Measurements from ENCODE around the gene ADAMTS15. TPM values are rescaled to one million over a fixed set of nuclear protein-coding genes. Genes with fewer than 3 reads are reported as not detected.

Gene ADAMTS15
- total and polyA plus RNA-seq, 2 donors (not counting 3 experiments of a cell fraction or from before 2014, with no cell fraction given) = 0.08 TPM; not detected in 1

- H3K4me1 ChIP-seq (ENCODE audit: control insufficient read depth, extremely low read depth, insufficient read depth, low read length) = no peaks in the 10 kb centered on the region
- H3K9me3 ChIP-seq (replicated peaks; ENCODE audit: control insufficient read depth, insufficient read depth, low read length) = no peaks in the 10 kb centered on the region
- intact Hi-C loops (cut with micrococcal nuclease) (no loop called here), dilution Hi-C loops (cut with MboI; ENCODE audit: extremely low pct_ligation_motif_present, low sequenced_read_pairs) (no loop called here)
- no peaks in the 10 kb centered on the region for H3K36me3 ChIP-seq (ENCODE audit: control insufficient read depth in 2 of 2, extremely low read depth in 1 of 2, insufficient read depth in 2 of 2, low read length in 2 of 2)
- no peaks in the 10 kb centered on the region for H3K79me2 ChIP-seq (ENCODE audit: control insufficient read depth, insufficient read depth, low read length)
- H3K9me1 ChIP-seq (replicated peaks; ENCODE audit: control insufficient read depth, extremely low read depth, insufficient read depth, low read length) = no peaks in the 10 kb centered on the region
- DNase-seq (ENCODE audit: low read depth, low spot score) (no peak), FAIRE-seq (no peak)
- no peaks in the 10 kb centered on the region for H4K20me1 ChIP-seq (replicated peaks; ENCODE audit: control insufficient read depth, extremely low read depth, insufficient read depth, low read length)
- no peak overlapping the region for H3K27ac ChIP-seq (ENCODE audit: insufficient read depth, low read depth, low read length)
- POLR2A ChIA-PET = no interaction called here
- CTCF ChIA-PET = interaction anchor here (0.6 kb wide), 1 partner anchor 349 kb away, joined by 3 read pairs; no protein-coding TSS in a partner anchor
- no peak overlapping the region for H2AFZ ChIP-seq (ENCODE audit: low read depth, low read length)
- H3K4me3 ChIP-seq (replicated peaks in 1 of 3; ENCODE audit: insufficient read depth in 1 of 3, low read depth in 1 of 3, low read length in 3 of 3) = no peak overlapping the region
- TF ChIP-seq MYC (IDR thresholded peaks at IDR 0.05; ENCODE audit: low read depth, low read length) (no peak), POLR2A (IDR thresholded peaks at IDR 0.05; ENCODE audit: low read depth, low read length) (no peak), GATA2 (IDR thresholded peaks at IDR 0.05; ENCODE audit: insufficient read depth, insufficient read length, low read depth, low read length) (no peak), EZH2 (IDR thresholded peaks at IDR 0.05; ENCODE audit: borderline replicate concordance, low read depth, low read length, severe bottlenecking) (no peak)
- TF ChIP-seq, protein P1, sequence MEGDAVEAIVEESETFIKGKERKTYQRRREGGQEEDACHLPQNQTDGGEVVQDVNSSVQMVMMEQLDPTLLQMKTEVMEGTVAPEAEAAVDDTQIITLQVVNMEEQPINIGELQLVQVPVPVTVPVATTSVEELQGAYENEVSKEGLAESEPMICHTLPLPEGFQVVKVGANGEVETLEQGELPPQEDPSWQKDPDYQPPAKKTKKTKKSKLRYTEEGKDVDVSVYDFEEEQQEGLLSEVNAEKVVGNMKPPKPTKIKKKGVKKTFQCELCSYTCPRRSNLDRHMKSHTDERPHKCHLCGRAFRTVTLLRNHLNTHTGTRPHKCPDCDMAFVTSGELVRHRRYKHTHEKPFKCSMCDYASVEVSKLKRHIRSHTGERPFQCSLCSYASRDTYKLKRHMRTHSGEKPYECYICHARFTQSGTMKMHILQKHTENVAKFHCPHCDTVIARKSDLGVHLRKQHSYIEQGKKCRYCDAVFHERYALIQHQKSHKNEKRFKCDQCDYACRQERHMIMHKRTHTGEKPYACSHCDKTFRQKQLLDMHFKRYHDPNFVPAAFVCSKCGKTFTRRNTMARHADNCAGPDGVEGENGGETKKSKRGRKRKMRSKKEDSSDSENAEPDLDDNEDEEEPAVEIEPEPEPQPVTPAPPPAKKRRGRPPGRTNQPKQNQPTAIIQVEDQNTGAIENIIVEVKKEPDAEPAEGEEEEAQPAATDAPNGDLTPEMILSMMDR (IDR thresholded peaks at IDR 0.05; ENCODE audit: extremely low read depth in 1 of 2, insufficient read depth in 1 of 2, low read depth in 1 of 2, low read length in 2 of 2) = no peak
- TF ChIP-seq, protein P2, sequence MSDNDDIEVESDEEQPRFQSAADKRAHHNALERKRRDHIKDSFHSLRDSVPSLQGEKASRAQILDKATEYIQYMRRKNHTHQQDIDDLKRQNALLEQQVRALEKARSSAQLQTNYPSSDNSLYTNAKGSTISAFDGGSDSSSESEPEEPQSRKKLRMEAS (IDR thresholded peaks at IDR 0.05; ENCODE audit: insufficient read depth, insufficient read length) = no peak
- no TSS peak for BruUV-seq (replicated peaks)
- H3K9ac ChIP-seq (replicated peaks; ENCODE audit: extremely low read depth, insufficient read depth, low read length) = no peak overlapping the region
- no peak overlapping the region for H3K4me2 ChIP-seq (ENCODE audit: insufficient read depth, low read length)
- H3K27me3 ChIP-seq (ENCODE audit: control insufficient read depth in 2 of 2, insufficient read depth in 2 of 2, low read length in 2 of 2) = peaks cover 3 to 10% of the 10 kb centered on the region in 2 experiments
These were observed 9.9 kb downstream of the ADAMTS15 start for GRCh38 chr11:130458410-130458729.

- H2AFZ ChIP-seq (ENCODE audit: low read depth, low read length) = no peak overlapping the region
- no peaks in the 10 kb centered on the region for H3K4me1 ChIP-seq (ENCODE audit: control insufficient read depth, extremely low read depth, insufficient read depth, low read length)
- dilution Hi-C loops (cut with MboI; ENCODE audit: extremely low pct_ligation_motif_present, low sequenced_read_pairs) = no loop called here
- H3K79me2 ChIP-seq (ENCODE audit: control insufficient read depth, insufficient read depth, low read length) = no peaks in the 10 kb centered on the region
- no peak overlapping the region for H3K9ac ChIP-seq (replicated peaks; ENCODE audit: extremely low read depth, insufficient read depth, low read length)
- ChIA-PET POLR2A (no interaction called here), CTCF (interaction anchor here (0.6 kb wide), 1 partner anchor 252 kb away, joined by 3 read pairs; no protein-coding TSS in a partner anchor)
- H3K4me3 ChIP-seq (replicated peaks in 1 of 3; ENCODE audit: insufficient read depth in 1 of 3, low read depth in 1 of 3, low read length in 3 of 3) = no peak overlapping the region
- no peak for FAIRE-seq
- H4K20me1 ChIP-seq (replicated peaks; ENCODE audit: control insufficient read depth, extremely low read depth, insufficient read depth, low read length) = no peaks in the 10 kb centered on the region
- peaks cover 3 to 6% of the 10 kb centered on the region in 2 experiments for H3K27me3 ChIP-seq (ENCODE audit: control insufficient read depth in 2 of 2, insufficient read depth in 2 of 2, low read length in 2 of 2)
- TF ChIP-seq FOS (IDR thresholded peaks at IDR 0.05; ENCODE audit: borderline replicate concordance, insufficient read depth, low read length) (no peak), MYC (IDR thresholded peaks at IDR 0.05; ENCODE audit: low read depth, low read length) (no peak), POLR2A (IDR thresholded peaks at IDR 0.05; ENCODE audit: low read depth, low read length) (no peak), JUN (IDR thresholded peaks at IDR 0.05; ENCODE audit: borderline replicate concordance, insufficient read depth, insufficient read length, low read depth) (no peak), POLR2AphosphoS5 (IDR thresholded peaks at IDR 0.05; ENCODE audit: insufficient read depth, low read depth, low read length) (no peak), EZH2 (IDR thresholded peaks at IDR 0.05; ENCODE audit: borderline replicate concordance, low read depth, low read length, severe bottlenecking) (no peak)
- intact Hi-C loops (cut with micrococcal nuclease) = no loop called here
- no peak for DNase-seq (ENCODE audit: low read depth, low spot score)
- no peak overlapping the region for H3K27ac ChIP-seq (ENCODE audit: insufficient read depth, low read depth, low read length)
- no peaks in the 10 kb centered on the region for H3K36me3 ChIP-seq (ENCODE audit: control insufficient read depth in 2 of 2, extremely low read depth in 1 of 2, insufficient read depth in 2 of 2, low read length in 2 of 2)
- BruUV-seq (replicated peaks) = no TSS peak
- no peak overlapping the region for H3K4me2 ChIP-seq (ENCODE audit: insufficient read depth, low read length)
- no peaks in the 10 kb centered on the region for H3K9me3 ChIP-seq (replicated peaks; ENCODE audit: control insufficient read depth, insufficient read depth, low read length)
- H3K9me1 ChIP-seq (replicated peaks; ENCODE audit: control insufficient read depth, extremely low read depth, insufficient read depth, low read length) = no peaks in the 10 kb centered on the region
These were observed 11.1 kb downstream of the ADAMTS15 start for GRCh38 chr11:130459521-130459920.

Data from endothelial cell of umbilical vein (primary cell).